GM19035 (cell line): ENCODE data around the gene DVL1.

ENCODE experiments used
- ATAC-seq: cut with Tn5 transposase; IDR thresholded peaks from one replicate; pipeline ENCODE4 v1.9.1; 2021; ENCODE audit not compliant: unreplicated experiment

Gene DVL1

GRCh38 chr1:1356796-1357401, 7.7 kb upstream of the DVL1 start:
- no peak for ATAC-seq

GRCh38 chr1:1356166-1356795, 7.1 kb upstream of the DVL1 start:
- no peak for ATAC-seq

- ATAC-seq = no peak
Measured at GRCh38 chr1:1355416-1355815, 6.2 kb upstream of the DVL1 start.

- no peak for ATAC-seq
Measured at GRCh38 chr1:1354271-1355247, 5.3 kb upstream of the DVL1 start.

GRCh38 chr1:1353389-1354151, 4.4 kb upstream of the DVL1 start:
- no peak for ATAC-seq

GRCh38 chr1:1352786-1353388, 3.7 kb upstream of the DVL1 start:
- no peak for ATAC-seq

GRCh38 chr1:1351511-1352427, 2.6 kb upstream of the DVL1 start:
- no peak for ATAC-seq

GRCh38 chr1:1348420-1349255, 580 bp downstream of the DVL1 start:
- peak; percentile 34 for ATAC-seq

- ATAC-seq = no peak
Measured at GRCh38 chr1:1347663-1348419, 1.4 kb downstream of the DVL1 start.

- no peak for ATAC-seq
Measured at GRCh38 chr1:1347026-1347595, 2.1 kb downstream of the DVL1 start.

- ATAC-seq = no peak
Measured at GRCh38 chr1:1346501-1346890, 2.7 kb downstream of the DVL1 start.

- ATAC-seq = no peak
Measured at GRCh38 chr1:1345860-1346500, 3.2 kb downstream of the DVL1 start.

- ATAC-seq = no peak
Measured at GRCh38 chr1:1345384-1345783, 3.8 kb downstream of the DVL1 start.

GRCh38 chr1:1344655-1345361, 4.4 kb downstream of the DVL1 start:
- ATAC-seq = no peak

GRCh38 chr1:1343811-1344421, 5.3 kb downstream of the DVL1 start:
- no peak for ATAC-seq

GRCh38 chr1:1342584-1343115, 6.6 kb downstream of the DVL1 start:
- no peak for ATAC-seq
